Measurements from ENCODE around the gene SUSD5.

SUSD5 gene

DNA sequence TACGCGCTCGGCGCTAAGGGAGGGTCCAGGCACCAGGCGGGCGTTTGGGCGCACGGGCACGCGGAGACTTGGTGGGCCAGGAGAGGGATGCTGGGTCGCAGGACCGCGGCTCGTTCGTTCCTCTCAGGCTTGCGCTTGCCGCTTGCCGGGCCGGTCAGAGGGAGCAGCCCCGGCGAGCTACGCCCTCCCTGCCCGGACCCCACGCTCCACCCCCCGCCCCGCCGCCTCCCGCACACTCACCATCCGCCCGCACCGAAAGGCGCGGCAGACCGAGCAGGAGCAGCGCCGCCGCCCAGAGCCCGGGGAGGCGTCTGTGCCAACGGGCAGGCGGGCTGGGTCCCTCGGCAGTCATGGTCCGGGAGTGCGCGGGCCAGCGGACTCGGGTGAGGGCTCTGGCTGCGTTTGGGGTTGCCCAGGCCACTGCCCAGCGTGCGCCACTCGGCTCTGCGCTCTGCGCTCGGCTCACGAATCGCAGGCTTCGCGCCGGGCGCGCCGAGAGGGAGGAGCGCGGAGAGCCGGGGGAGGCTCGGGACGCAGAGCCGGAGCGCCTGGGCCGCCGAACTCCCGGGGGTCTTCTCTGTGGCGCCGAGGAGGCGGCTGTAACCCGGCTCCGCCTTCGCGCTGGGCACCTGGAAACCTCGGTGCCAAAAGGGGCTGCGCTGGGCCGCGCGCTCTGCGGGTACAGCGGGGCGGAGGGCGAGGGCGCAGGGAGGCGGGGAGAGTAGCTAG is at the start of gene SUSD5:
SUSD5 (minus strand) TSS at position 365 of the 729 bp plus-strand sequence; CDS start at position 352, 13 bp downstream.
- DNase-seq, result peak; percentile 36

GRCh38 chr3:33260104-33260503 is 41.5 kb upstream of the SUSD5 start:
- no peak for DNase-seq

DNA sequence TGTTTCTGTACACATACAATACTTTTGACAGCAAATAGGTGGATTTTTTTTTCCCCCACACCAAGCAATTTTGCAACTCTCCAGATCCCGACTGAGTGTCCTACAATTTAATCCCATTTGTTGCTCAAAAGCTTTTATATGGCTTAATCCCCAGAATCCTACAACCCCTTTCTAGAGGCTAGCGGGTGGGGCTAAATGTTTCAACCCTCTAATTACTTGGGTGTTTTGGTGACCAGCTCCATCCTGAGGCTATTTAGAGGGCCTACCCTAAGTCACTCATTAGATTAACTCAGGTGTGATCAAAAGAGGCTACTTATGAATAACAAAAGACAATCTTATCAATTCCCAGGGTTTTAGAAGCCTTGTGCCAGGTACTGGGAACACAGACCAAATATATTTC is 37.6 kb upstream of the SUSD5 start:
- no peak for DNase-seq

DNA sequence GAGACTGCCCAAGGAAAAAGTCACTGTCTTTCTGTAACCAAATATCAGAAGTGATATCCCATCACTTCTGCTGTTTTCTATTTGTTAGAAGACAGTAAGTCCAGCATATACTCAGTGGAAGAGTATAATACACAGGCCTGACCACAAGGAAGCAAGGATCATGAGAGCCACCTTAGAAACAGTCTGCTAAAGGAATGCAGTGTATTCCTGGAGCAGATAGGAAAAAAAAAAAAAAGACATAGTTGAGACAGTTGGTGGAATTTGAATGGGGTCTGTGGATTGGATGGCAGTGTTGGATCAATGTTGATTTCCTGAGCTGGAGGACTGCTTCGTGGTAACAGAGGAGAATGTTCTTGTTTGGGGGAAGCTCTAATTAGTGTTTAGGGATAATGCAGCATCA is 32.1 kb upstream of the SUSD5 start:
- DNase-seq, result no peak

- no peak for DNase-seq
Observed at GRCh38 chr3:33246786-33247185, 28.2 kb upstream of the SUSD5 start.

GRCh38 chr3:33240261-33240660 is 21.7 kb upstream of the SUSD5 start:
- no peak for DNase-seq

GRCh38 chr3:33238923-33239322 is 20.3 kb upstream of the SUSD5 start:
- DNase-seq, result no peak

GRCh38 chr3:33237439-33237838 is 18.8 kb upstream of the SUSD5 start:
- DNase-seq, result no peak

DNA sequence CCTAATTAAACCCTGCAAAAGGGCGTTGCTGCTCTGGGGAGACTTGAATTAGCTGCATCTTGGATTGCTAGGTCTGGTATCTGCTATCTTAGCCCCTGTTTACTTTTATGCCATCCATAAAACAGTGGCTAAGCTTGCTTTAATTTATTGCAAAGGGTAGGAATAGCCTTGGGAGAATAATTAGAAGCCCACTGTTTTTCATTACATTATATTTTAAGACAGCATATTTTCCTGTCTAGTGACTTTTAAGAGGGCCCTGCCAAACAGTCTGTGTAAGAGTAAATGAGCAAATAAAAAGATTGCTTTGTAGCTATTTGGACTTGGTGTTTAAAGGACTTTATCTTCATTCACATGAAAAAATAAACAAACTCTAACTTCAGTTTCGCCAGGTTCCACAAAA is 17.4 kb upstream of the SUSD5 start:
- no peak for DNase-seq

DNA sequence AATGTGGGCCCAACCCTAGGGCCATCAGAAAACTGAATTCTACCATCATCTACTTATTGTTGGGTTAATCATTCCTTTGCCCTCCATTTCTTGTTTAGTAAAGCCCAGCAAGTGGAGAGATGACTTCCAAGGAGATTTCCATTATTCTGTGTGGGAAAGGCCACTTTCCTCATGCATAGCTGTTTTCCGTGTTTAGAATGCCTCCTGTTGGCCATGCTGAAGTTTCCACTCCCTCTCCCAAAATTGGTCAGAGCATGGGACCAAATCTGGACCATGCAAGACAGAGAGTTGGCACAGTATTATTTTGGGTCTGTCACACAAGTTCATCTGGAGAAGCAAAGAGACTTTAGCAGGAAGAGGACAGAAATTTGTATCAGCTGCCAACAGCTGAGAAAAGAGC is 15.3 kb upstream of the SUSD5 start:
- DNase-seq, result no peak

DNA sequence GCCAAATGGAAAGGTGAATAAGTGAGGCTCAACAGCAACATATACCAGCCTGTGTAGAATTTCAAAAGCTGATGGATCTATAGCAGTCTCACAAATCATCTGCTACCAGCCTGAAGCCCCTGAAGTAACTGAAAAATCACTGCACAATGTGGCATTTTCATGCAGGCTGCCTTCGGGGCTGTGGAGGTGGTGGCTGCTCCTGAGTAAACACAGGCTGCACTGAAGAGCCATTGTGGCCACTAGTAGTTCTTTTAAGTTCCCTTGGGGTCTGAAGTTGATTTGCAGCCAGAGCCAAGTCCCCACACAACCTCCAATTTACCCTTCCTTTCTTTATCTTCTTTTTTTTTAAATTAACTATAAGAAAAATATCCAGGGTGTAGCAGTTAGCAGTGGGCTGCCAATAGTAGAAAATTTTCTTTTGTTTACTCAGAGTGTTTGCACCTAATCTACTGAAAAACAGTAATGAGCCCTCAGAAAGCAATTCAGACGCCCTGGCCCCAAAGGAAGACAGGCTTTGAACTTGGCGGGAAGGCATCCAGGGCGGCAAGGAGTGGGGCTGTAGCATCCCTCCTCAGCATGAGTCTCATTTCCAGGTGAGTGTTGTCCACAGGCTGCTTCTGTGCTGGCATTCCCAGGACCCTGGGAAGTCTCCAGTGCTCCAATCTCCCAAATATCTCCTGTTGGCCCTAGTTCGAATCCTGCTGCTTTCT is 13.3 kb upstream of the SUSD5 start:
- DNase-seq, result peak; percentile 36

DNA sequence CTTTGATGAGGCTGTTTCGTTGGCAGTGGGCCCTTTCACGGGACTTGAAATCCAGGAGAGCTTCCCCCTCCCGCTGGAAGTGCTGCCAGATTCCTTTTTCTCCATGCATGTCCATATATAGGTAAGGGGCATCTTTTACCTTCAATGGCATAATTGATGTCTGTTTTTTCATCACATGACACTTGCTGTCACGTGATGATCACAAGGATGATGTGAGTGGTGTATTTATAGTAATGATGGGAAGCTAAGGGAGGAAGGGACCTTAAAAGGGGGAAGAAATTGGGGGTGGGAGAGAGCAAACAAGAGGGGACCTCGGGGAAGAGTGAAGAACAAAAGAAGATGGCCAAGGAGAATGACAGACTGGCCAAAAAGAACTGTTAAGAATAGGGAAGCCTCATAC is 11.3 kb upstream of the SUSD5 start:
- no peak for DNase-seq

GRCh38 chr3:33229066-33229465 is 10.5 kb upstream of the SUSD5 start:
- no peak for DNase-seq

DNA sequence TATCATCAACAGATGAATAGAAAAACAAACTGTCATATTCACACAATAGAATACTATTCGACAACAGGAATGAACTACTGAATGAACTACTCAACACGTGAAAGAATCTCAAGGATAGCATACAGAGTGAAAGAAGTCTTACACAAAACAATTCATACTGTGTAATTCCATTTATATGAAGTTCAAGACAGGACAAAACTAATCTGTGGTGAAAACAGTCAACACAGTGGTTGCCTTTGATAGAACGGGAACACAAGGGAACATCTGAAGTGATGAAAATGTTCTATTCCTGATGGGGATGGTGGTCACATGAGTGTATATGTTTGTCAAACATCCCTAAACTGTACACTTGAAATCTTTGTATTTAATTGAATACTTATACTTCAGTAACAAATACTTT is 2.6 kb upstream of the SUSD5 start:
- no peak for DNase-seq

DNA sequence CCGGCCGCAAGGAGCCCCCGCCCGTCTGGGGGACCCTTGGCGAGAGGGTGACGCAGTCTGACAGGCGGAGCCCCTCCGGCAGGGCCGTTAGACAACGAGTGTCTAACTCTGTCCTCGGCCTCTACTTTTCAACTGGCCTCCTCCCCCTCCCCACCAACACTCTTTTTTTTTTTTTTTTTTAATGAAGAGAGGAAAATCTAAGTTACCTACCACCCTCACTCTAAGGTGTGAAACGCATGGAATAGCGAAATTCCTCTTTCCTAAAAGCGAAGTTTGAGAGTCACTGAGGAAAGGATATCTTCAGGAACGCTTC is 521 bp upstream of the SUSD5 start:
- no peak for DNase-seq

GRCh38 chr3:33217866-33218445 is 654 bp downstream of the SUSD5 start:
- no peak for DNase-seq

DNA sequence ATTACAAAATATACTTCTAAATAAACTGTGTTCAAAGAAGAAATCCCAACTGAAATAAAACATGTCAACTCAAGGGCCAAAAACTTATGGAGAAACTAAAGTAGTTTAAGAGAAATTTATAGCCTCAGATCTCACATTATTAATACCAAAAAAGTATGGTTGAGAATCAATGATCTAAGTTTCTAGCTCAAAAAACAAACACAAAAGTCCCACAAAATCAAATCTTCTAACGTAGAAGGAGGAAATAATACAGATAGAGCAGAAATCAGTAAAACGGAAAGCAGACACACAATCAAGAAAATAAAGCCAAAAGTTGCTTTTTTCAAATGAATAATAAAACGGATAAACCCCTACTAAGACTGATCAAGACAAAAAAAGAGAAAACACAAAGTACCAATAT is 2.9 kb downstream of the SUSD5 start:
- DNase-seq, result no peak

- DNase-seq, result no peak
Observed at GRCh38 chr3:33212406-33212805, 6.2 kb downstream of the SUSD5 start.

DNA sequence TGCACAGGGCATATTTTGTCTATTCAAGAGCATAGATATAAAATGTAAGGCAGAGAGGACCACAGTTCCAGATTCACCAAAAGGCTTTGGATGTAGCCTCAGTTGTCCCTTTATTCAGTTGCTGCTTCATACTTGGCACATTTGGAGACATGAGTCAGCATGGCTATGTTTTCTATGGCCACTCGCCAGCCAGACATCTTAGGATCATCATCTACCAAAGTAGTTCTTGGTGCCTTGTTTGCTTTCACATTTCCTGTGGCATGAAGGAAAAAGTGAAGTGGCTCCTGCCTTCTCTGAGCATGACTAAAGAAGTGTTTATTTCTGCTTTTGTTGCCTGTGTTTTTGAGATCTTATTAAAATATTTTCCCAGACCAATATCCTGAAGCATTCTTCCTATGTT is 7.2 kb downstream of the SUSD5 start:
- DNase-seq, result peak; percentile 26

DNA sequence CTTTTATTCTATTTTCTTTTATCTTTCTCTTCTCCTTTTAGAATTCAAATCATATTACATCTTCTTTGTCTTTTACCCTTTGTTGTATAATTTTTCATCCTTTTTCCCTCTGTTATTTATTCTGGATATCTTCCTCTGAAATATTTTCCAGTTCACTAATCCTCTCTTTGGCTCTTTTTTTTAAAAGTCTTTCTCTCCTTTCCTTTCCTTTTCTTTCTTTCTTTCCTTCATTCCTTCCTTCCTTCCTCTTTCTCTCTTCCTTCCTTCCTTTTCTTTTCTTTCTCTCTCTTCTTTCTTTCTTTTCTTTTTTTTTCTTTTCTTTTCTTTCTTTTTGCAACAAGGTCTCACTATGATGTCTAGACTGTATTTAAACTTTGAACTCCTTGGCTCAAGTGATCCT is 9.3 kb downstream of the SUSD5 start:
- DNase-seq, result no peak

- DNase-seq, result peak; percentile 0
Observed at GRCh38 chr3:33202711-33203457, 15.7 kb downstream of the SUSD5 start.

- DNase-seq, result no peak
Observed at GRCh38 chr3:33201195-33201594, 17.4 kb downstream of the SUSD5 start.

DNA sequence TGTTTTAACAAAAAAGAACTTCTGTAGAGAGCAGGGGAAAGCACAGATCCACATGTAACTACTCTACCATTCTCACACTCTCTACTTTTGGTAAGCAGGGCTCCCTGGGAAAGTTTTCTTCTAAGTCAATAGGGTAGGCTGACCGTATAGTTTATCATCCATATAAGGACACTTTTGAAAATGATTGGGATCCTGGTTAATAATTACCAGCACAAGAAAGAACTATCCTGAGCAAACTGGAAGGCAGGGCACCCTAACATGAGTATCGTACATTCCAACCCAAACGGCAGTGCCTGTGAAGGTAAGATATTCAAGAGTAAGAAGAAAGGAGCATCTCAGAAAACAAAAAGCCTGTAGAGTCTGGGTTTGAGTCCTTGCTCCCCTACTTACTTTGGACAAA is 22.1 kb downstream of the SUSD5 start:
- peak; percentile 47 for DNase-seq

DNA sequence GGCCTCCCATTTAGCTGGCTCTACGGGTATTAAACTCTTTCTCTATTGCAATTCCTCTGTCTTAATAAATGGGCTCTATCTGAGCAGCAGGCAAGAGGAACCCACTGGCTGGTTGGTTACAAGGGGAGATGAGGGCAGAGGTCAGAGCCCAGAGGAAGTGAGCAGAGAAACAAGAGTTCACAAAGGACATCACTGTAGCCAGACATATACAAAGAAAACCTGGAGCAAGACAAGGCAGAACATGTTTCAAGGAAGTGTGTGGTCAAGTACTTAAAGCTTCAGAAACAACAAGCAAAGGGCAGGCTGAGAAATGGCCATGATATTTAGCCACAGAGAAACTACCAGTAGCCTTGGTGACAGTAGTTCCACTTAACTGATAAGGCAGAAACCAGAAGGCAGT is 24.3 kb downstream of the SUSD5 start:
- no peak for DNase-seq
